IMR-90 (cell line): ENCODE results near the gene BLOC1S5. TPM values are rescaled to one million over a fixed set of nuclear protein-coding genes. Genes with fewer than 3 reads are reported as not detected.

Source experiments
- ATAC-seq: fragments of 200-7000 bp; cut with Tn5 transposase; 2 replicates; pipeline ENCODE4 v1.9.1; 2020; ENCODE audit warnings: low read depth, mild to moderate bottlenecking, moderate library complexity
- BruUV-seq: library from RNA; stranded (reverse); fragments of 400-500 nt; replicated peaks from 2 replicates; lab custom pipeline; 2021; lab: Mats Ljungman, UMichigan
- CTCF ChIA-PET: fragments of 300-600 bp; formaldehyde crosslinking; extraction: SDS; loops from one replicate; lab custom pipeline; 2021; ENCODE audit warnings: antibody characterized with exemption; lab: Yijun Ruan, JAX
- POLR2A ChIA-PET: fragments of 300-600 bp; sonication (Branson Sonifier 250); formaldehyde crosslinking; loops from one replicate; lab custom pipeline; 2022; ENCODE audit warnings: antibody characterized with exemption; ENCODE audit not compliant: unreplicated experiment; lab: Charles Lee
- DNase-seq: peaks from one replicate; pipeline ENCODE4 v3.0.0; 2013
- H2AFZ ChIP-seq: replicated peaks from 2 replicates; pipeline ENCODE3; 2013; ENCODE audit warnings: low read length, mild to moderate bottlenecking; ENCODE audit not compliant: poor library complexity
- H2AK5ac ChIP-seq: 2 replicates; pipeline ENCODE4 v1.6.1; 2013; ENCODE audit warnings: low read depth, low read length, inconsistent platforms
- H2AK9ac ChIP-seq: replicated peaks from 2 replicates; pipeline ENCODE3; 2013; ENCODE audit warnings: mild to moderate bottlenecking, low read depth, low read length, moderate library complexity; ENCODE audit not compliant: poor library complexity
- H2BK120ac ChIP-seq: 2 replicates; pipeline ENCODE4 v1.6.1; 2013; ENCODE audit warnings: low read depth, low read length, inconsistent platforms
- H2BK15ac ChIP-seq: 3 replicates; pipeline ENCODE4 v1.6.1; 2013; ENCODE audit warnings: low read depth, low read length, inconsistent platforms
- H2BK20ac ChIP-seq: 2 replicates; pipeline ENCODE4 v1.6.1; 2013; ENCODE audit warnings: low read depth, mild to moderate bottlenecking, inconsistent platforms, low read length, moderate library complexity
- H2BK5ac ChIP-seq: 2 replicates; pipeline ENCODE4 v1.6.1; 2013; ENCODE audit warnings: mild to moderate bottlenecking, low read depth, low read length, inconsistent platforms; ENCODE audit not compliant: poor library complexity, severe bottlenecking
- H3K14ac ChIP-seq: replicated peaks from 2 replicates; pipeline ENCODE4 v1.6.1; 2013; ENCODE audit warnings: low read depth, low read length, inconsistent platforms
- H3K18ac ChIP-seq: 2 replicates; pipeline ENCODE4 v1.6.1; 2013; ENCODE audit warnings: low read depth, low read length, control low read depth
- H3K23ac ChIP-seq: 2 replicates; pipeline ENCODE4 v1.6.1; 2013; ENCODE audit warnings: low read depth, low read length, inconsistent platforms
- H3K27ac ChIP-seq: 2 replicates; pipeline ENCODE4 v1.5.1; 2013; ENCODE audit warnings: mild to moderate bottlenecking, control low read depth, low read length; ENCODE audit not compliant: insufficient read depth
- H3K27me3 ChIP-seq: 2 replicates; pipeline ENCODE4 v1.6.1; 2013; ENCODE audit warnings: low read length; ENCODE audit not compliant: control insufficient read depth, insufficient read depth
- H3K36me3 ChIP-seq: 2 replicates; pipeline ENCODE4 v1.6.1; 2013; ENCODE audit warnings: low read length, mixed read lengths; ENCODE audit not compliant: control insufficient read depth, insufficient read depth
- H3K4ac ChIP-seq: 2 replicates; pipeline ENCODE4 v1.6.1; 2013; ENCODE audit warnings: low read depth, low read length, inconsistent platforms
- H3K4me1 ChIP-seq: 2 replicates; pipeline ENCODE4 v1.6.1; 2013; ENCODE audit warnings: low read length, mixed read lengths; ENCODE audit not compliant: control insufficient read depth, insufficient read depth
- H3K4me2 ChIP-seq: 2 replicates; pipeline ENCODE4 v1.6.1; 2013; ENCODE audit warnings: low read depth, mild to moderate bottlenecking, control low read depth, low read length, moderate library complexity
- H3K4me3 ChIP-seq: 2 replicates; pipeline ENCODE4 v1.5.1; 2013; ENCODE audit warnings: low read depth, mild to moderate bottlenecking, control low read depth, low read length, moderate library complexity; ENCODE audit not compliant: insufficient read depth
- H3K56ac ChIP-seq: 2 replicates; pipeline ENCODE4 v1.6.1; 2013; ENCODE audit warnings: low read length, inconsistent platforms; ENCODE audit not compliant: insufficient read depth; ENCODE audit errors: extremely low read depth
- H3K79me1 ChIP-seq, 2 experiments: 2 replicates each; pipeline ENCODE4 v1.6.1; 2013; ENCODE audit warnings: low read length in 2 of 2, inconsistent platforms in 1 of 2, low read depth in 1 of 2
- H3K9ac ChIP-seq: 2 replicates; pipeline ENCODE4 v1.6.1; 2013; ENCODE audit warnings: low read depth, low read length, control low read depth
- H3K9me1 ChIP-seq: 2 replicates; pipeline ENCODE4 v1.6.1; 2013; ENCODE audit warnings: low read length, inconsistent platforms; ENCODE audit not compliant: insufficient read depth
- H3K9me3 ChIP-seq: 2 replicates; pipeline ENCODE4 v1.6.1; 2013; ENCODE audit warnings: low read length; ENCODE audit not compliant: control insufficient read depth, insufficient read depth
- H4K20me1 ChIP-seq: 2 replicates; pipeline ENCODE4 v1.6.1; 2013; ENCODE audit warnings: low read length, inconsistent platforms; ENCODE audit not compliant: insufficient read depth
- H4K5ac ChIP-seq: 2 replicates; pipeline ENCODE4 v1.6.1; 2013; ENCODE audit warnings: mild to moderate bottlenecking, low read depth, low read length, control low read depth
- H4K8ac ChIP-seq, 2 experiments: 2 replicates each; pipeline ENCODE4 v1.6.1; 2013; ENCODE audit warnings: low read depth in 2 of 2, low read length in 2 of 2, control low read depth in 1 of 2, inconsistent platforms in 1 of 2
- H4K91ac ChIP-seq: 2 replicates; pipeline ENCODE4 v1.6.1; 2013; ENCODE audit warnings: low read depth, low read length, inconsistent platforms; ENCODE audit not compliant: insufficient read depth
- CEBPB ChIP-seq: IDR thresholded peaks from 2 replicates; pipeline ENCODE4 v1.6.1; 2012; ENCODE audit warnings: low read depth, low read length, improper control_type of control experiment
- FOS ChIP-seq: fragments of 150-350 bp; IDR thresholded peaks from 2 replicates; pipeline ENCODE4 v1.6.1; 2016; ENCODE audit warnings: low read depth, low read length
- MAFK ChIP-seq: IDR thresholded peaks from 2 replicates; pipeline ENCODE4 v1.6.1; 2012; ENCODE audit warnings: low read depth, low read length, improper control_type of control experiment
- POLR2A ChIP-seq: IDR thresholded peaks from 2 replicates; pipeline ENCODE4 v1.6.1; 2012; ENCODE audit warnings: mild to moderate bottlenecking, low read depth, low read length
- RAD21 ChIP-seq: IDR thresholded peaks from 2 replicates; pipeline ENCODE4 v1.6.1; 2012; ENCODE audit warnings: low read length, improper control_type of control experiment
- RCOR1 ChIP-seq: IDR thresholded peaks from 2 replicates; pipeline ENCODE4 v1.6.1; 2012; ENCODE audit warnings: mild to moderate bottlenecking, low read length, improper control_type of control experiment; ENCODE audit not compliant: insufficient replicate concordance
- RFX5 ChIP-seq: IDR thresholded peaks from 2 replicates; pipeline ENCODE4 v1.8.0; 2012; ENCODE audit warnings: low read depth, mild to moderate bottlenecking, low read length, moderate library complexity
- SMC3 ChIP-seq: fragments of 150-350 bp; IDR thresholded peaks from 2 replicates; pipeline ENCODE4 v1.6.1; 2016; ENCODE audit warnings: low read depth, mild to moderate bottlenecking, antibody characterized with exemption, low read length, moderate library complexity
- WGBS, 2 experiments: methylation state at CpG; one replicate each; pipeline versions ENCODE4 v1.1.5 to v1.1.7; 2013; ENCODE audit warnings: missing lambda C conversion rate in 2 of 2; ENCODE audit not compliant: insufficient read length in 1 of 2; ENCODE audit errors: extremely low coverage in 2 of 2; 5-methylcytosine and 5-hydroxymethylcytosine counted together
- dilution Hi-C: fragments of 300-500 bp; cut with HindIII; formaldehyde crosslinking; loops from one replicate; pipeline ENCODE4 v1.14.3; 2018; ENCODE audit warnings: low sequenced_read_pairs; ENCODE audit not compliant: unreplicated experiment
- in situ Hi-C: fragments of 300-500 bp; cut with MboI; formaldehyde crosslinking; loops from 3 replicates; pipeline ENCODE4 v1.14.3; 2019; ENCODE audit warnings: low sequenced_read_pairs, inconsistent platforms, mixed read lengths
- intact Hi-C: fragments of 100-400 bp; cut with micrococcal nuclease; formaldehyde crosslinking; loops from 2 replicates; pipeline ENCODE4 v1.10.0; 2022
- polyA plus RNA-seq, 3 experiments: library from polyadenylated mRNA; depleted of rRNA; stranded (reverse); fragments of >200 nt; gene quantifications; 2 replicates each; pipeline ENCODE4 v1.2.3, GENCODE V29; 2012; ENCODE audit warnings: low replicate concordance in 1 of 3
- total RNA-seq: library from RNA; depleted of rRNA; stranded (reverse); fragments of >200 nt; gene quantifications from 2 replicates; pipeline ENCODE4 v1.2.3, GENCODE V29; 2012
- TF ChIP-seq, protein P1 (sequence below): fragments of 150-350 bp; IDR thresholded peaks from 2 replicates; pipeline ENCODE4 v1.6.1; 2016; ENCODE audit warnings: low read depth, mild to moderate bottlenecking, low read length, moderate library complexity, borderline replicate concordance
- TF ChIP-seq, protein P2 (sequence below): conservative IDR thresholded peaks from 2 replicates; pipeline ENCODE4 v1.5.1; 2012; ENCODE audit warnings: mild to moderate bottlenecking, low read depth, low read length, improper control_type of control experiment

Gene BLOC1S5
- total and polyA plus RNA-seq, 2 of the 4 experiments (the other 2 are of a cell fraction) = 4.8 to 17.2 TPM

DNA sequence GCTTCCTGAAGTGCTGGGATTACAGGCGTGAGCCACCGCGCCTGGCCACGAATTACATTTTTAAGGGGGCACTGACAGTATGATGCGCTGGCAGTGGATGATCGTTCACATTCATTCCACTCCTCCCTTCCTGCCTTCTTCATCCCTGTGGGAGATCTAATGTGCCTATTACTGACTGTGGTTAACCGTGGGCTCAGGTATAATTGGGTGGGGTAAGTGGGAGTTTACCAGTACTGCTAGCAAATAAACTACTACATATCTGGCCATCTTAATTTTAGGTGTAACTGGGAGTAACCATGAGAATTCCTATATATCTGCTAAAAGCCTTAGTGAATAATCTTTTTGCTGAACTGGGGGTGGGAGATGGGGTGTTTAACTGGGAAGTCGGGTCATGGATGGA lies 6.5 kb upstream of the BLOC1S5 start:
- ChIA-PET CTCF (no interaction called here), POLR2A (no interaction called here)
- Histone ChIP-seq H4K20me1 (no peaks in the 10 kb centered on the region), H3K4ac (no peak overlapping the region), H4K91ac (no peak overlapping the region), H2AFZ (no peak overlapping the region), H4K5ac (no peak overlapping the region), H3K4me2 (no peak overlapping the region), H2BK120ac (no peak overlapping the region), H3K27me3 (no peaks in the 10 kb centered on the region), H3K79me1 (no peaks in the 10 kb centered on the region), H3K9me1 (no peaks in the 10 kb centered on the region; the same call in 1 of the 2 replicates), H3K9ac (no peak overlapping the region), H2BK20ac (no peak overlapping the region), H3K4me3 (no peak overlapping the region), H3K14ac (no peak overlapping the region), H3K56ac (no peak overlapping the region), H3K23ac (no peak overlapping the region), H2AK5ac (no peak overlapping the region), H2AK9ac (no peak overlapping the region), H2BK5ac (no peak overlapping the region), H3K27ac (no peak overlapping the region), H2BK15ac (no peak overlapping the region), H3K9me3 (no peaks in the 10 kb centered on the region), H3K18ac (no peak overlapping the region), H3K36me3 (no peaks in the 10 kb centered on the region), H4K8ac (no peak overlapping the region), H3K4me1 (no peaks in the 10 kb centered on the region)
- no peak for TF ChIP-seq SMC3
- no peak for TF ChIP-seq MAFK
- no peak for TF ChIP-seq RCOR1
- TF ChIP-seq FOS = no peak
- TF ChIP-seq, protein P1, sequence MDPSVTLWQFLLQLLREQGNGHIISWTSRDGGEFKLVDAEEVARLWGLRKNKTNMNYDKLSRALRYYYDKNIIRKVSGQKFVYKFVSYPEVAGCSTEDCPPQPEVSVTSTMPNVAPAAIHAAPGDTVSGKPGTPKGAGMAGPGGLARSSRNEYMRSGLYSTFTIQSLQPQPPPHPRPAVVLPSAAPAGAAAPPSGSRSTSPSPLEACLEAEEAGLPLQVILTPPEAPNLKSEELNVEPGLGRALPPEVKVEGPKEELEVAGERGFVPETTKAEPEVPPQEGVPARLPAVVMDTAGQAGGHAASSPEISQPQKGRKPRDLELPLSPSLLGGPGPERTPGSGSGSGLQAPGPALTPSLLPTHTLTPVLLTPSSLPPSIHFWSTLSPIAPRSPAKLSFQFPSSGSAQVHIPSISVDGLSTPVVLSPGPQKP = no peak
- no peak for TF ChIP-seq POLR2A
- TF ChIP-seq CEBPB = no peak
- TF ChIP-seq, protein P2, sequence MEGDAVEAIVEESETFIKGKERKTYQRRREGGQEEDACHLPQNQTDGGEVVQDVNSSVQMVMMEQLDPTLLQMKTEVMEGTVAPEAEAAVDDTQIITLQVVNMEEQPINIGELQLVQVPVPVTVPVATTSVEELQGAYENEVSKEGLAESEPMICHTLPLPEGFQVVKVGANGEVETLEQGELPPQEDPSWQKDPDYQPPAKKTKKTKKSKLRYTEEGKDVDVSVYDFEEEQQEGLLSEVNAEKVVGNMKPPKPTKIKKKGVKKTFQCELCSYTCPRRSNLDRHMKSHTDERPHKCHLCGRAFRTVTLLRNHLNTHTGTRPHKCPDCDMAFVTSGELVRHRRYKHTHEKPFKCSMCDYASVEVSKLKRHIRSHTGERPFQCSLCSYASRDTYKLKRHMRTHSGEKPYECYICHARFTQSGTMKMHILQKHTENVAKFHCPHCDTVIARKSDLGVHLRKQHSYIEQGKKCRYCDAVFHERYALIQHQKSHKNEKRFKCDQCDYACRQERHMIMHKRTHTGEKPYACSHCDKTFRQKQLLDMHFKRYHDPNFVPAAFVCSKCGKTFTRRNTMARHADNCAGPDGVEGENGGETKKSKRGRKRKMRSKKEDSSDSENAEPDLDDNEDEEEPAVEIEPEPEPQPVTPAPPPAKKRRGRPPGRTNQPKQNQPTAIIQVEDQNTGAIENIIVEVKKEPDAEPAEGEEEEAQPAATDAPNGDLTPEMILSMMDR = no peak
- TF ChIP-seq RFX5 = no peak
- no peak for TF ChIP-seq RAD21
- in situ Hi-C loops = loop anchor here (25.0 kb wide), 1 partner anchor 783 kb away; no protein-coding TSS in a partner anchor
- no TSS peak for BruUV-seq
- no peak for ATAC-seq
- dilution Hi-C loops = no loop called here
- intact Hi-C loops = no loop called here
- DNase-seq = no peak
- no CpG with 5 or more reads among the region's 8 CpGs for WGBS, 2 experiments
